Left lung (tissue), 10 donors: ENCODE data around the gene MEA1. TPM values are rescaled to one million over a fixed set of nuclear protein-coding genes. Genes with fewer than 3 reads are reported as not detected.
"Not testable (repeated sequence)": the region's sequence is repeated elsewhere in the genome, so short reads cannot be mapped to it uniquely, and the experiment has no call there.

Experiments used
- ATAC-seq: fragments of 200-7000 bp; cut with Tn5 transposase; one replicate; pipeline ENCODE4 v1.9.1; 2020; ENCODE audit warnings: moderate library complexity
- DNase-seq, 4 donors: peaks; one replicate each; pipeline ENCODE4 v3.0.0-alpha.2; 2013 to 2020
- H3K27ac ChIP-seq, 2 donors: fragments of 200-600 bp; sonication (generic) in 1 of 2; one replicate each; pipeline versions ENCODE4 v1.5.0 to v1.8.0; 2020 to 2021
- H3K27me3 ChIP-seq, 2 donors: fragments of 200-600 bp; sonication (generic) in 1 of 2; one replicate each; pipeline versions ENCODE4 v1.5.0 to v1.8.0; 2020 to 2021
- H3K36me3 ChIP-seq, 2 donors: fragments of 200-600 bp; sonication (generic) in 1 of 2; one replicate each; pipeline versions ENCODE4 v1.5.0 to v1.8.0; 2020 to 2021
- H3K4me1 ChIP-seq, 2 donors: fragments of 200-600 bp; one replicate each; pipeline ENCODE4 v1.8.0; 2021
- H3K4me3 ChIP-seq, 2 donors: fragments of 200-600 bp; sonication (generic) in 1 of 2; one replicate each; pipeline versions ENCODE4 v1.5.0 to v1.8.0; 2020 to 2021; ENCODE audit warnings: mild to moderate bottlenecking in 1 of 2
- H3K9me3 ChIP-seq, 2 donors: fragments of 200-600 bp; sonication (generic) in 1 of 2; one replicate each; pipeline versions ENCODE4 v1.5.0 to v1.8.0; 2020 to 2021
- intact Hi-C, 2 donors: fragments of 100-400 bp; cut with DNase I; formaldehyde crosslinking; loops; one replicate each; pipeline versions ENCODE4 v1.11.2 to v1.14.2; 2022
- polyA plus RNA-seq, 6 donors: library from polyadenylated mRNA; unstranded; fragments of 120-200 nt; gene quantifications; one replicate each; pipeline ENCODE4 v1.2.1, GENCODE V29; 2013; ENCODE audit not compliant: insufficient read length in 6 of 6
- total RNA-seq, 2 donors: library from RNA; stranded (reverse); fragmentation: NEBNext Ultra II Directional; extraction: Animal tissue kit (Norgen Biotek cat#: 25700); gene quantifications; one replicate each; pipeline ENCODE4 v1.2.1, GENCODE V29; 2021
- TF ChIP-seq, protein P1 (sequence below), 2 donors: fragments of 200-600 bp; sonication (generic) in 1 of 2; IDR thresholded peaks; one replicate each; pipeline versions ENCODE4 v1.5.0 to v1.8.0; 2021; ENCODE audit warnings: antibody characterized with exemption in 2 of 2
- donor health status: DM: no; HTN: yes; CAD: no.
- donor health status: DM: no; HTN: no; CAD: no.

MEA1 gene
- total and polyA plus RNA-seq, 8 donors, result 42.7 to 82.6 (median 76.4) TPM

DNA sequence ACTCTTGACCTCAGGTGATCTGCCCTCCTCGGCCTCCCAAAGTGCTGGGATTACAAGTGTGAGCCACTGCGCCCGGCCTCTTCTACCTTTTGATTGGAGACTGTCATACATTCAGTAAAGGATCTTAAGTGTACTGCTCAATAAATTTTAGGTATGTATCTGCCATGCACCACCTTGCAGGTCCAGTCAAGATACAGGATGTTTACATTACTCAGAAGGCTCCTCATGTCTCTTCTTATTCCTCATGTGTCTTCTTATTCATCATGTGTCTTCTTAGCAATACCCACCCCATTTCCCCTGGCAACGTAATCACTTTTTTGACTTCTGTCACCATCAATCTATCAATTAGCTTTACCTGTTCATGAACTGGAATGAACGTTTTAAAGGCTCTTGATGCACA is 7.9 kb downstream of the MEA1 start:
- H3K27me3 ChIP-seq, result no peaks in the 10 kb centered on the region
- no peak overlapping the region for H3K27ac ChIP-seq
- no peaks in the 10 kb centered on the region for H3K9me3 ChIP-seq
- peak in 1 of 4 donors; percentile 17 for DNase-seq
- intact Hi-C loops, result no loop called here
- ATAC-seq, result no peak
- TF ChIP-seq, protein P1, sequence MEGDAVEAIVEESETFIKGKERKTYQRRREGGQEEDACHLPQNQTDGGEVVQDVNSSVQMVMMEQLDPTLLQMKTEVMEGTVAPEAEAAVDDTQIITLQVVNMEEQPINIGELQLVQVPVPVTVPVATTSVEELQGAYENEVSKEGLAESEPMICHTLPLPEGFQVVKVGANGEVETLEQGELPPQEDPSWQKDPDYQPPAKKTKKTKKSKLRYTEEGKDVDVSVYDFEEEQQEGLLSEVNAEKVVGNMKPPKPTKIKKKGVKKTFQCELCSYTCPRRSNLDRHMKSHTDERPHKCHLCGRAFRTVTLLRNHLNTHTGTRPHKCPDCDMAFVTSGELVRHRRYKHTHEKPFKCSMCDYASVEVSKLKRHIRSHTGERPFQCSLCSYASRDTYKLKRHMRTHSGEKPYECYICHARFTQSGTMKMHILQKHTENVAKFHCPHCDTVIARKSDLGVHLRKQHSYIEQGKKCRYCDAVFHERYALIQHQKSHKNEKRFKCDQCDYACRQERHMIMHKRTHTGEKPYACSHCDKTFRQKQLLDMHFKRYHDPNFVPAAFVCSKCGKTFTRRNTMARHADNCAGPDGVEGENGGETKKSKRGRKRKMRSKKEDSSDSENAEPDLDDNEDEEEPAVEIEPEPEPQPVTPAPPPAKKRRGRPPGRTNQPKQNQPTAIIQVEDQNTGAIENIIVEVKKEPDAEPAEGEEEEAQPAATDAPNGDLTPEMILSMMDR (IDR thresholded peaks at IDR 0.05), result no peak
- no peak overlapping the region for H3K4me3 ChIP-seq
- no peaks in the 10 kb centered on the region for H3K4me1 ChIP-seq
- H3K36me3 ChIP-seq, result peaks cover 0 to 57% of the 10 kb centered on the region in 2 donors

DNA sequence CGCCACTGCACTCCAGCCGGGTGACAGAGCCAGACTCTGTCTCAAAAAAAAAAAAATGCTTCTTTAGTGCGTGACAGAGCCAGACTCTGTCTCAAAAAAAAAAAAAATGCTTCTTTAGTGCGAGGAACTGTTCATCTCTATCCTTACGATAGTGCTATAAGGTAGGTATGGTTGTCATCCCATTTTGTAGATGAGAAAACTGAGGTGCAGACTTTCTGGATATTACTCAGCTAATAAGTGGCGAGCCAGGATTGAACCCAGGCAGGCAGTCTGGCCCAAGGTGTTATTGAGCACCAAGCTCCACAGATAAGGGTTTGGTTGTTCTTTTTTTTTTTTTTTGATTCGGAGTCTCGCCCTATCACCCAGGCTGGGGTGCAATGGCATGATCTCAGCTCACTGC is 11.9 kb downstream of the MEA1 start:
- no peaks in the 10 kb centered on the region for H3K4me1 ChIP-seq
- H3K36me3 ChIP-seq, result peaks cover 0 to 17% of the 10 kb centered on the region in 2 donors
- intact Hi-C loops, result no loop called here
- TF ChIP-seq, protein P1 (IDR thresholded peaks at IDR 0.05), result no peak
- ATAC-seq, result no peak
- no peak for DNase-seq
- no peak overlapping the region for H3K4me3 ChIP-seq
- H3K27ac ChIP-seq, result no peak overlapping the region
- H3K27me3 ChIP-seq, result no peaks in the 10 kb centered on the region
- H3K9me3 ChIP-seq, result no peaks in the 10 kb centered on the region

DNA sequence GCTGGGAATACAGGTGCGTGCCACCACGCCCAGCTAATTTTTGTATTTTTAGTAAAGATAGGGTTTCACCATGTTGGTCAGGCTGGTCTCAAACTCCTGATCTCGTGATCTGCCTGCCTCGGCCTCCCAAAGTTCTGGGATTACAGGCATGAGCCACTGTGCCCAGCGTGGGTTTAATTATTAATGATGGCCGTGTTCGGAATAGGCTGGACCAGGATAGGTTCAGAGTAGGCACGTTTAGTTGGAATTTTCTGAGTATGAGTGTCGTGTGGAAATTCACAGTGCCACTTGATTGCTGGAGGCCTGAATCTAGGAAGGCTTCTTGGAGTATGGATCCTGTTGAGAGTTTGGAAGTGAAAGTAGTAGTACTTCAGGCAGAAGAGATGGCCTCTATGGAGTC is 15.5 kb downstream of the MEA1 start:
- H3K27ac ChIP-seq, H3K9me3 ChIP-seq, H3K4me1 ChIP-seq, H3K27me3 ChIP-seq, H3K4me3 ChIP-seq, ATAC-seq, intact Hi-C loops, H3K36me3 ChIP-seq, DNase-seq: not testable (repeated sequence)

DNA sequence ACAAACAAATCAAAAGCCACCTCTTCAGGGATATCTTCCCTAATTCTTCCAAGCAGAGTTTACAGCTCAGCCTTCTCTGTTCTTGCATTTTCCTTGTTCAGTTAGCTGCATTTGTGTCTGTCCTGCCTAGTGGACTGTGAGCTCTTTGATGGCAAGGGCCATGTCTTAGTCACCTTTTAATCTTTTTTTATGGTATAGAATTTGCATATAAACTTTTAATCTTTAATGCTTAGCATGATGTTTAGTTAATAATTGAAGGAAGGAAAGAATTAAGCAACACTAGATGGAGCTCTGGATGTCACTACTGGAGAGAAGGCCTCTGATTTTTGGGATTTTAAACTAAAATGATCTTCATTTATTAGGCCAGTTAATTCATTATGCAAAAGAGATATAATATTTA is 17.2 kb downstream of the MEA1 start:
- Histone ChIP-seq H3K4me3 (no peak overlapping the region), H3K4me1 (no peaks in the 10 kb centered on the region), H3K36me3 (peaks cover 0 to 5% of the 10 kb centered on the region in 2 donors), H3K27me3 (no peaks in the 10 kb centered on the region), H3K9me3 (no peaks in the 10 kb centered on the region), H3K27ac (no peak overlapping the region)
- intact Hi-C loops, result no loop called here
- DNase-seq (no peak), ATAC-seq (no peak)
- TF ChIP-seq, protein P1 (IDR thresholded peaks at IDR 0.05), result no peak

DNA sequence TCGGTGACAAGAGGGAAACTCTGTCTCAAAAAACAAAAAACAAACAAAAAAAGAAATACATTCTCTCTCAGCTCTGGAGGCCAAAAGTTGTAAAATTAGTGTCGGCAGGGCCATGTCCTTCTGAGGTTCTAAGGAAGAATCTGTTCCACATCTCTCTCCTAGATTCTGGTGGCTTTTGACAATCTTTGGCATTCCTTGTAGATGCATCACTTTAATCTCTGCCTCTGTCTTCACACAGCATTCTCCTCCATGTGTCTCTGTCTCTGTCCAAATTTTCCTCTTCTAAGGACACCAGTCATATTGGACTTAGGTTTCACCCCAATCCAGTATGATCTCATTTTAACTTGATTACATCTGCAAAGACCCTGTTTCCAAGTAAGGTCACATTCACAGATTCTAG is 20.3 kb downstream of the MEA1 start:
- ATAC-seq, result no peak
- TF ChIP-seq, protein P1 (IDR thresholded peaks at IDR 0.05), result no peak
- no peak overlapping the region for H3K4me3 ChIP-seq

DNA sequence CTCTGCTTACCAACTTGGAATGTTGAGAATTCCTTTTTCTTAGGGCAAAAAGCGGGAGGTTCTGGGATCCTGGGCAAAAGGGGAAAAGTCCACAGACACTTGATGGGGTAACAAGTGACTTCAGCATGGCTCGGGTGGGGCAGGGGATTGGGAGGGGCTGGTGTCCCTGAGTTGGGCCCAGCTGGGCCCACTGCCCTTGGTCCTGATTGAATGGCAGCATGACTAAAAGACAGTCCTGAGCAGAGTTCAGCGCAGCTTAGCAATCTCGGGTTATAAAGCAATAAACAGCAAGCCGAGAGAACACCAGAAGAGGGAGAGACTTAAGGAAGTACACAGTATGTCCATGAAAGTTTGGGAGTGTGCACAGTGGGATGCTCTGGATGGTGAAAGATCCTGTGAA is 23.8 kb downstream of the MEA1 start:
- ATAC-seq (no peak), DNase-seq (peak in 1 of 4 donors; percentile 24)
- TF ChIP-seq, protein P1 (IDR thresholded peaks at IDR 0.05), result no peak
- H3K9me3 ChIP-seq, result no peaks in the 10 kb centered on the region
- H3K36me3 ChIP-seq, result peaks cover 0 to 30% of the 10 kb centered on the region in 2 donors
- H3K4me1 ChIP-seq, result peaks cover 17 to 33% of the 10 kb centered on the region in 2 donors
- no peak overlapping the region for H3K27ac ChIP-seq
- no peak overlapping the region for H3K4me3 ChIP-seq
- intact Hi-C loops, result no loop called here
- H3K27me3 ChIP-seq, result no peaks in the 10 kb centered on the region

More for the DNA sequence above, 20.3 kb downstream of the MEA1 start:
- no peak overlapping the region for H3K27ac ChIP-seq
- DNase-seq, result no peak
- peaks cover 0 to 30% of the 10 kb centered on the region in 2 donors for H3K36me3 ChIP-seq
- H3K27me3 ChIP-seq, result no peaks in the 10 kb centered on the region
- intact Hi-C loops, result no loop called here
- H3K9me3 ChIP-seq, result no peaks in the 10 kb centered on the region
- no peaks in the 10 kb centered on the region for H3K4me1 ChIP-seq
